HG03175 (cell line): Measurements from ENCODE around the gene CLBA1.
"Not testable (repeated sequence)": the region's sequence is repeated elsewhere in the genome, so short reads cannot be mapped to it uniquely, and the experiment has no call there.

ENCODE experiments used
- ATAC-seq: cut with Tn5 transposase; IDR thresholded peaks from one replicate; pipeline ENCODE4 v1.9.1; 2021; ENCODE audit warnings: mild to moderate bottlenecking, moderate library complexity; ENCODE audit not compliant: unreplicated experiment

CLBA1 gene

GRCh38 chr14:104947881-104948735, 37.5 kb upstream of the CLBA1 start:
- ATAC-seq: not testable (repeated sequence)

GRCh38 chr14:104948736-104949031, 36.9 kb upstream of the CLBA1 start:
- ATAC-seq: no peak

- not testable (repeated sequence) for ATAC-seq
Measured at GRCh38 chr14:104949406-104949955, 36.1 kb upstream of the CLBA1 start.

- ATAC-seq: no peak
Measured at GRCh38 chr14:104950021-104950420, 35.6 kb upstream of the CLBA1 start.

GRCh38 chr14:104950701-104951100, 34.9 kb upstream of the CLBA1 start:
- ATAC-seq: not testable (repeated sequence)

- ATAC-seq: not testable (repeated sequence)
Measured at GRCh38 chr14:104951863-104952657, 33.5 kb upstream of the CLBA1 start.

- no peak for ATAC-seq
Measured at GRCh38 chr14:104953097-104953496, 32.5 kb upstream of the CLBA1 start.

- no peak for ATAC-seq
Measured at GRCh38 chr14:104953896-104954656, 31.5 kb upstream of the CLBA1 start.

GRCh38 chr14:104954746-104955395, 30.7 kb upstream of the CLBA1 start:
- no peak for ATAC-seq

- no peak for ATAC-seq
Measured at GRCh38 chr14:104955396-104955770, 30.2 kb upstream of the CLBA1 start.

GRCh38 chr14:104956290-104956890, 29.2 kb upstream of the CLBA1 start:
- ATAC-seq: no peak

GRCh38 chr14:104957146-104958113, 28.2 kb upstream of the CLBA1 start:
- ATAC-seq: no peak

- ATAC-seq: no peak
Measured at GRCh38 chr14:104964546-104964945, 21.0 kb upstream of the CLBA1 start.

GRCh38 chr14:104965561-104966231, 19.9 kb upstream of the CLBA1 start:
- no peak for ATAC-seq

- ATAC-seq: no peak
Measured at GRCh38 chr14:104966261-104966865, 19.2 kb upstream of the CLBA1 start.

GRCh38 chr14:104966981-104967385, 18.6 kb upstream of the CLBA1 start:
- no peak for ATAC-seq

GRCh38 chr14:104967386-104968152, 18.0 kb upstream of the CLBA1 start:
- ATAC-seq: no peak
